IMR-90 (cell line): Measurements from ENCODE around the gene MTUS2. TPM values are rescaled to one million over a fixed set of nuclear protein-coding genes. Genes with fewer than 3 reads are reported as not detected.

ENCODE experiments used
- ATAC-seq: fragments of 200-7000 bp; cut with Tn5 transposase; 2 replicates; pipeline ENCODE4 v1.9.1; 2020; ENCODE audit warnings: low read depth, mild to moderate bottlenecking, moderate library complexity
- BruUV-seq: library from RNA; stranded (reverse); fragments of 400-500 nt; replicated peaks from 2 replicates; lab custom pipeline; 2021; lab: Mats Ljungman, UMichigan
- CTCF ChIA-PET: fragments of 300-600 bp; formaldehyde crosslinking; extraction: SDS; loops from one replicate; lab custom pipeline; 2021; ENCODE audit warnings: antibody characterized with exemption; lab: Yijun Ruan, JAX
- POLR2A ChIA-PET: fragments of 300-600 bp; sonication (Branson Sonifier 250); formaldehyde crosslinking; loops from one replicate; lab custom pipeline; 2022; ENCODE audit warnings: antibody characterized with exemption; ENCODE audit not compliant: unreplicated experiment; lab: Charles Lee
- DNase-seq: peaks from one replicate; pipeline ENCODE4 v3.0.0; 2013
- H2AFZ ChIP-seq: replicated peaks from 2 replicates; pipeline ENCODE3; 2013; ENCODE audit warnings: low read length, mild to moderate bottlenecking; ENCODE audit not compliant: poor library complexity
- H2AK5ac ChIP-seq: 2 replicates; pipeline ENCODE4 v1.6.1; 2013; ENCODE audit warnings: low read depth, low read length, inconsistent platforms
- H2AK9ac ChIP-seq: replicated peaks from 2 replicates; pipeline ENCODE3; 2013; ENCODE audit warnings: mild to moderate bottlenecking, low read depth, low read length, moderate library complexity; ENCODE audit not compliant: poor library complexity
- H2BK120ac ChIP-seq: 2 replicates; pipeline ENCODE4 v1.6.1; 2013; ENCODE audit warnings: low read depth, low read length, inconsistent platforms
- H2BK15ac ChIP-seq: 3 replicates; pipeline ENCODE4 v1.6.1; 2013; ENCODE audit warnings: low read depth, low read length, inconsistent platforms
- H2BK20ac ChIP-seq: 2 replicates; pipeline ENCODE4 v1.6.1; 2013; ENCODE audit warnings: low read depth, mild to moderate bottlenecking, inconsistent platforms, low read length, moderate library complexity
- H2BK5ac ChIP-seq: 2 replicates; pipeline ENCODE4 v1.6.1; 2013; ENCODE audit warnings: mild to moderate bottlenecking, low read depth, low read length, inconsistent platforms; ENCODE audit not compliant: poor library complexity, severe bottlenecking
- H3K14ac ChIP-seq: replicated peaks from 2 replicates; pipeline ENCODE4 v1.6.1; 2013; ENCODE audit warnings: low read depth, low read length, inconsistent platforms
- H3K18ac ChIP-seq: 2 replicates; pipeline ENCODE4 v1.6.1; 2013; ENCODE audit warnings: low read depth, low read length, control low read depth
- H3K23ac ChIP-seq: 2 replicates; pipeline ENCODE4 v1.6.1; 2013; ENCODE audit warnings: low read depth, low read length, inconsistent platforms
- H3K27ac ChIP-seq: 2 replicates; pipeline ENCODE4 v1.5.1; 2013; ENCODE audit warnings: mild to moderate bottlenecking, control low read depth, low read length; ENCODE audit not compliant: insufficient read depth
- H3K27me3 ChIP-seq: 2 replicates; pipeline ENCODE4 v1.6.1; 2013; ENCODE audit warnings: low read length; ENCODE audit not compliant: control insufficient read depth, insufficient read depth
- H3K36me3 ChIP-seq: 2 replicates; pipeline ENCODE4 v1.6.1; 2013; ENCODE audit warnings: low read length, mixed read lengths; ENCODE audit not compliant: control insufficient read depth, insufficient read depth
- H3K4ac ChIP-seq: 2 replicates; pipeline ENCODE4 v1.6.1; 2013; ENCODE audit warnings: low read depth, low read length, inconsistent platforms
- H3K4me1 ChIP-seq: 2 replicates; pipeline ENCODE4 v1.6.1; 2013; ENCODE audit warnings: low read length, mixed read lengths; ENCODE audit not compliant: control insufficient read depth, insufficient read depth
- H3K4me2 ChIP-seq: 2 replicates; pipeline ENCODE4 v1.6.1; 2013; ENCODE audit warnings: low read depth, mild to moderate bottlenecking, control low read depth, low read length, moderate library complexity
- H3K4me3 ChIP-seq: 2 replicates; pipeline ENCODE4 v1.5.1; 2013; ENCODE audit warnings: low read depth, mild to moderate bottlenecking, control low read depth, low read length, moderate library complexity; ENCODE audit not compliant: insufficient read depth
- H3K56ac ChIP-seq: 2 replicates; pipeline ENCODE4 v1.6.1; 2013; ENCODE audit warnings: low read length, inconsistent platforms; ENCODE audit not compliant: insufficient read depth; ENCODE audit errors: extremely low read depth
- H3K79me1 ChIP-seq, 2 experiments: 2 replicates each; pipeline ENCODE4 v1.6.1; 2013; ENCODE audit warnings: low read length in 2 of 2, inconsistent platforms in 1 of 2, low read depth in 1 of 2
- H3K9ac ChIP-seq: 2 replicates; pipeline ENCODE4 v1.6.1; 2013; ENCODE audit warnings: low read depth, low read length, control low read depth
- H3K9me1 ChIP-seq: 2 replicates; pipeline ENCODE4 v1.6.1; 2013; ENCODE audit warnings: low read length, inconsistent platforms; ENCODE audit not compliant: insufficient read depth
- H3K9me3 ChIP-seq: 2 replicates; pipeline ENCODE4 v1.6.1; 2013; ENCODE audit warnings: low read length; ENCODE audit not compliant: control insufficient read depth, insufficient read depth
- H4K20me1 ChIP-seq: 2 replicates; pipeline ENCODE4 v1.6.1; 2013; ENCODE audit warnings: low read length, inconsistent platforms; ENCODE audit not compliant: insufficient read depth
- H4K5ac ChIP-seq: 2 replicates; pipeline ENCODE4 v1.6.1; 2013; ENCODE audit warnings: mild to moderate bottlenecking, low read depth, low read length, control low read depth
- H4K8ac ChIP-seq, 2 experiments: 2 replicates each; pipeline ENCODE4 v1.6.1; 2013; ENCODE audit warnings: low read depth in 2 of 2, low read length in 2 of 2, control low read depth in 1 of 2, inconsistent platforms in 1 of 2
- H4K91ac ChIP-seq: 2 replicates; pipeline ENCODE4 v1.6.1; 2013; ENCODE audit warnings: low read depth, low read length, inconsistent platforms; ENCODE audit not compliant: insufficient read depth
- CEBPB ChIP-seq: IDR thresholded peaks from 2 replicates; pipeline ENCODE4 v1.6.1; 2012; ENCODE audit warnings: low read depth, low read length, improper control_type of control experiment
- CHD1 ChIP-seq: IDR thresholded peaks from 2 replicates; pipeline ENCODE4 v1.6.1; 2012; ENCODE audit warnings: low read depth, low read length, improper control_type of control experiment
- CTCF ChIP-seq: conservative IDR thresholded peaks from 2 replicates; pipeline ENCODE4 v1.5.1; 2012; ENCODE audit warnings: mild to moderate bottlenecking, low read depth, low read length, improper control_type of control experiment
- FOS ChIP-seq: fragments of 150-350 bp; IDR thresholded peaks from 2 replicates; pipeline ENCODE4 v1.6.1; 2016; ENCODE audit warnings: low read depth, low read length
- MAFK ChIP-seq: IDR thresholded peaks from 2 replicates; pipeline ENCODE4 v1.6.1; 2012; ENCODE audit warnings: low read depth, low read length, improper control_type of control experiment
- MAZ ChIP-seq: IDR thresholded peaks from 2 replicates; pipeline ENCODE4 v1.6.1; 2012; ENCODE audit warnings: low read depth, mild to moderate bottlenecking, low read length, improper control_type of control experiment, moderate library complexity, borderline replicate concordance
- MXI1 ChIP-seq: IDR thresholded peaks from 2 replicates; pipeline ENCODE4 v1.6.1; 2012; ENCODE audit warnings: low read depth, mild to moderate bottlenecking, low read length, moderate library complexity, borderline replicate concordance
- NFE2L2 ChIP-seq: fragments of 150-350 bp; IDR thresholded peaks from 2 replicates; pipeline ENCODE4 v1.6.1; 2016; ENCODE audit warnings: low read depth, mild to moderate bottlenecking, low read length
- POLR2A ChIP-seq: IDR thresholded peaks from 2 replicates; pipeline ENCODE4 v1.6.1; 2012; ENCODE audit warnings: mild to moderate bottlenecking, low read depth, low read length
- RAD21 ChIP-seq: IDR thresholded peaks from 2 replicates; pipeline ENCODE4 v1.6.1; 2012; ENCODE audit warnings: low read length, improper control_type of control experiment
- RCOR1 ChIP-seq: IDR thresholded peaks from 2 replicates; pipeline ENCODE4 v1.6.1; 2012; ENCODE audit warnings: mild to moderate bottlenecking, low read length, improper control_type of control experiment; ENCODE audit not compliant: insufficient replicate concordance
- RFX5 ChIP-seq: IDR thresholded peaks from 2 replicates; pipeline ENCODE4 v1.8.0; 2012; ENCODE audit warnings: low read depth, mild to moderate bottlenecking, low read length, moderate library complexity
- SMC3 ChIP-seq: fragments of 150-350 bp; IDR thresholded peaks from 2 replicates; pipeline ENCODE4 v1.6.1; 2016; ENCODE audit warnings: low read depth, mild to moderate bottlenecking, antibody characterized with exemption, low read length, moderate library complexity
- WGBS, 2 experiments: methylation state at CpG; one replicate each; pipeline versions ENCODE4 v1.1.5 to v1.1.7; 2013; ENCODE audit warnings: missing lambda C conversion rate in 2 of 2; ENCODE audit not compliant: insufficient read length in 1 of 2; ENCODE audit errors: extremely low coverage in 2 of 2; 5-methylcytosine and 5-hydroxymethylcytosine counted together
- dilution Hi-C: fragments of 300-500 bp; cut with HindIII; formaldehyde crosslinking; loops from one replicate; pipeline ENCODE4 v1.14.3; 2018; ENCODE audit warnings: low sequenced_read_pairs; ENCODE audit not compliant: unreplicated experiment
- in situ Hi-C: fragments of 300-500 bp; cut with MboI; formaldehyde crosslinking; loops from 3 replicates; pipeline ENCODE4 v1.14.3; 2019; ENCODE audit warnings: low sequenced_read_pairs, inconsistent platforms, mixed read lengths
- intact Hi-C: fragments of 100-400 bp; cut with micrococcal nuclease; formaldehyde crosslinking; loops from 2 replicates; pipeline ENCODE4 v1.10.0; 2022
- polyA plus RNA-seq, 3 experiments: library from polyadenylated mRNA; depleted of rRNA; stranded (reverse); fragments of >200 nt; gene quantifications; 2 replicates each; pipeline ENCODE4 v1.2.3, GENCODE V29; 2012; ENCODE audit warnings: low replicate concordance in 1 of 3
- total RNA-seq: library from RNA; depleted of rRNA; stranded (reverse); fragments of >200 nt; gene quantifications from 2 replicates; pipeline ENCODE4 v1.2.3, GENCODE V29; 2012
- TF ChIP-seq, protein P1 (sequence below): fragments of 150-350 bp; IDR thresholded peaks from 2 replicates; pipeline ENCODE4 v1.6.1; 2017; ENCODE audit warnings: mild to moderate bottlenecking, antibody characterized with exemption, low read length, low read depth

MTUS2 gene
- total and polyA plus RNA-seq, 2 of the 4 experiments (the other 2 are of a cell fraction): under 0.01 to 0.02 TPM

DNA sequence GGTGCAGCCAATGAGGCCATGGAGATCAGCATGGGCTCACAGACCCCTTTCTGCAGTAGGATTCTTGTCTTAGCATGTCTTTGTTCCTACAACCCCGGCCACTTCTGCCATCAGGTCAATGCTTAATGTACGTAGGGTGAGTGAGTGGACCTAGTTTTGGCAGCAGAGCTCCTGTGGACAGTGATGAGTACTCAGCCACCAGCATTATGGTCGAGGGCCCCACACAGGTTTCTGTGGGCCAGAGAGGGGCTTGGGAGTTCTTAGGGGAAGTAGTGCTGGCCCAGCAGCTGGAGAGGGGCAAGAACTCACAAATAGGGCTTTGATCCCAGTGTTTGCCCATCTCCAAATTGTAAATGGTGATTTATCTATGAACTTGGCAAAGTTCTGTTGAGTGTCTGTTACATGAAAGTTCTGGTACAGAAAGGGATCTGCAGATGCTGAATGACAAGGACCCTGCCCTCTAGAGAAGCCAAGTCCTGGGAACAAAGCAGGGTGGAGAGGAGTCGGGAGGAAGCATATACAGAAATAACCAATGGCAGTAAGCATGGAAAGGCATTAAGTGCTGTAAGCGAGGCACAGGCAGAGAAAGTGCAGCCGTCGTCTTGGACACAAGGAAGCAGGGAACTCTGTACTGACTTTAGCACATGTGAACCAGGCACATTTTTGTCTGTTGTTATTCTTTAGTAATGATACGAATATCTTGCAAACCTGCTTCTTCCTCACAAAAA, 185.1 kb downstream of the MTUS2 start:
- H3K9ac ChIP-seq: no peak overlapping the region
- H2BK120ac ChIP-seq: no peak overlapping the region
- H3K56ac ChIP-seq: no peak overlapping the region
- intact Hi-C loops (no loop called here), in situ Hi-C loops (no loop called here), dilution Hi-C loops (no loop called here)
- no peaks in the 10 kb centered on the region for H4K20me1 ChIP-seq
- no peak for ATAC-seq
- CTCF ChIA-PET: no interaction called here
- no peaks in the 10 kb centered on the region for H3K79me1 ChIP-seq
- no peak overlapping the region for H3K18ac ChIP-seq
- H4K8ac ChIP-seq: no peak overlapping the region
- no peak overlapping the region for H3K4me3 ChIP-seq
- H3K4me2 ChIP-seq: no peak overlapping the region
- no peaks in the 10 kb centered on the region for H3K27me3 ChIP-seq
- no peak overlapping the region for H3K4ac ChIP-seq
- H3K14ac ChIP-seq: no peak overlapping the region
- H3K9me3 ChIP-seq: peaks cover 12% of the 10 kb centered on the region; the same call in 1 of the 2 replicates
- no peak overlapping the region for H3K23ac ChIP-seq
- H4K91ac ChIP-seq: no peak overlapping the region
- no peak for DNase-seq
- no peak overlapping the region for H2BK20ac ChIP-seq
- H2AFZ ChIP-seq: no peak overlapping the region
- TF ChIP-seq CTCF (no peak), CHD1 (no peak), RAD21 (no peak), MAZ (no peak), MAFK (no peak), SMC3 (no peak), RCOR1 (no peak), POLR2A (no peak), FOS (no peak), CEBPB (no peak), NFE2L2 (no peak), RFX5 (no peak), MXI1 (no peak)
- TF ChIP-seq, protein P1, sequence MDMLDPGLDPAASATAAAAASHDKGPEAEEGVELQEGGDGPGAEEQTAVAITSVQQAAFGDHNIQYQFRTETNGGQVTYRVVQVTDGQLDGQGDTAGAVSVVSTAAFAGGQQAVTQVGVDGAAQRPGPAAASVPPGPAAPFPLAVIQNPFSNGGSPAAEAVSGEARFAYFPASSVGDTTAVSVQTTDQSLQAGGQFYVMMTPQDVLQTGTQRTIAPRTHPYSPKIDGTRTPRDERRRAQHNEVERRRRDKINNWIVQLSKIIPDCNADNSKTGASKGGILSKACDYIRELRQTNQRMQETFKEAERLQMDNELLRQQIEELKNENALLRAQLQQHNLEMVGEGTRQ: no peak
- no peak overlapping the region for H4K5ac ChIP-seq
- no peak overlapping the region for H2AK5ac ChIP-seq
- no peaks in the 10 kb centered on the region for H3K4me1 ChIP-seq
- no peaks in the 10 kb centered on the region for H3K9me1 ChIP-seq
- no TSS peak for BruUV-seq
- no peaks in the 10 kb centered on the region for H3K36me3 ChIP-seq
- POLR2A ChIA-PET: no interaction called here
- H2BK5ac ChIP-seq: no peak overlapping the region
- no peak overlapping the region for H2AK9ac ChIP-seq
- WGBS, 2 experiments: no CpG with 5 or more reads among the region's 8 CpGs
- H3K27ac ChIP-seq: no peak overlapping the region
- no peak overlapping the region for H2BK15ac ChIP-seq
